T47D (cell line): ENCODE results near the gene GCK.

Experiments used
- DNase-seq, 2 experiments: peaks; one replicate each; pipeline versions ENCODE4 v3.0.0 to v3.0.0-alpha.2; 2011 to 2012; ENCODE audit warnings: low read depth in 1 of 2, low spot score in 1 of 2
- JUND ChIP-seq: IDR thresholded peaks from 2 replicates; pipeline ENCODE4 v1.6.1; 2012; ENCODE audit warnings: low read depth
- in situ Hi-C: cut with HindIII; loops from 2 replicates; pipeline ENCODE4 v1.10.0; 2016; ENCODE audit warnings: low sequenced_read_pairs, low pct_unique_long_range_greater_than_20kb

Gene GCK

GRCh38 chr7:44189286-44189992 is at the start of gene GCK:
Gene GCK (minus strand): TSS chr7:44189439. CDS start chr7:44188953, 486 bp downstream.
- TF ChIP-seq JUND: no peak
- in situ Hi-C loops: no loop called here
- no peak for DNase-seq

- DNase-seq: no peak
- in situ Hi-C loops: no loop called here
- no peak for TF ChIP-seq JUND
These were observed 49.0 kb upstream of the GCK start for GRCh38 chr7:44238116-44238695.

DNA sequence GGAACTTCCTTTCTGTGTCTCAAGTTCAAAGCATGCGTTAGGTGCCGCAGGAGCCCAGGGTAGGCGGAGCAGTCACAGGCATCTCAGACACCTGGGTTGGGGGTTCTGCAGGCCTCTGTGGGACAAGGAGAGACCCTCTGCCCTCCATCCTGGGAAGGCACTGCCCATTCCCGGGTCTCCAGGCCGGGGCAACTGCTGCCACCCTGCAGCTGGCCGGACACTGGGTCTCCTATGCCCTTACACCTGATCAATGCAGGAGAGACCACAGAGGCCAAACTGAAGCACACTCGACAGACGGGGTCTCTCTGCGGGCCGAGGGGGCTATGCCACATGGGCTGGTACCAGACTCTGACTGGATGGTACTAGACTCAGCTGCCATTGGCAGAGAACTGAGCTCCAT is 48.5 kb upstream of the GCK start:
- in situ Hi-C loops: no loop called here
- no peak for DNase-seq
- no peak for TF ChIP-seq JUND

DNA sequence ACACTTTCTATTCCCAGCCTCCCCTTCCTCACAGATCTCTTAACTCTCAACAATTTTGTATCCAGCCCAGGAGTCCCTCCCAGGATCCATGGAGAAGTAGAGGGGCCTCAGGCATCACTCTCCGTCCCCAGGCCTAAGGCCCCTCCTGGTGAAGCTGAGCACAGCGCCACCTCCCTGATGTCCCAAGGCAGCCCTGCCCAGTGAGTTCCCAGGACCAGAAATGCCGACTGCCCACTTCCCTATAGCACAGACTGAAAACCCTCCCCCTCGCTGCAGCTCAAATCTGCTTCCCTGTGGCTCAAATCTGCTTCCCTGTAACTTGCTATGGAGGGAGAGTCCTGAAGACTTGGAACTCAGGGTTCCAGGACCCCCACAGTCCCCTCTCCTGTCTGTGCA is 47.1 kb upstream of the GCK start:
- no peak for DNase-seq
- in situ Hi-C loops: no loop called here

GRCh38 chr7:44235582-44236332 is 46.5 kb upstream of the GCK start:
- no peak for TF ChIP-seq JUND
- in situ Hi-C loops: no loop called here
- DNase-seq: no peak

More for the DNA sequence above, 47.1 kb upstream of the GCK start:
- TF ChIP-seq JUND: no peak

GRCh38 chr7:44235066-44235465 is 45.8 kb upstream of the GCK start:
- DNase-seq: no peak
- TF ChIP-seq JUND: no peak
- in situ Hi-C loops: no loop called here

GRCh38 chr7:44232901-44233715 is 43.9 kb upstream of the GCK start:
- in situ Hi-C loops: no loop called here
- TF ChIP-seq JUND: no peak
- no peak for DNase-seq

- in situ Hi-C loops: no loop called here
- no peak for TF ChIP-seq JUND
- DNase-seq: no peak
These were observed 43.2 kb upstream of the GCK start for GRCh38 chr7:44232396-44232795.

DNA sequence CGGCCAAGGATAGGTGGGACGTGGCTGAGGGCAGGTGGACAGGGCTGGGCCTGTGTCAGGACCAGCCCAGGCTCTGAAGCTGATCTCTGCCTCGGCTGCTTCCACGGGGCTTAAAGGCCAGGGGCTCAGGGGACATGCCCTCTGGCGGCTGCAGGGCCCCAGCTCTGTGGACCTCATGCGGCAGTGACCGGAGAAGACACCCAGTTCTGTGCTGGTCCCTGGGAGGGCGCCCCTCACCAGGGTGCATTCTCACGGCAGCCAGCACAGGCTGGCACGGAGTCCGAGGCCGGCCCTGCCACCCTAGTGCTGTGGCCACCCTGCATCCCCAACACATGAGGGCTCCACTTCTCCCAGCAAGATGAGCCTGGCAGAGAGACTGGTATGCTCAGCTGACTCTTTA is 41.8 kb upstream of the GCK start:
- in situ Hi-C loops: no loop called here
- DNase-seq: peak in 1 of 2 experiments; percentile 28
- TF ChIP-seq JUND: no peak

GRCh38 chr7:44230286-44230685 is 41.0 kb upstream of the GCK start:
- DNase-seq: no peak
- TF ChIP-seq JUND: no peak
- in situ Hi-C loops: no loop called here

- in situ Hi-C loops: no loop called here
- no peak for DNase-seq
- TF ChIP-seq JUND: no peak
These were observed 40.4 kb upstream of the GCK start for GRCh38 chr7:44229546-44230105.
